Tibial nerve (tissue), 4 donors: Measurements from ENCODE around the gene ADAMTSL1. TPM values are rescaled to one million over a fixed set of nuclear protein-coding genes. Genes with fewer than 3 reads are reported as not detected.

Experiments
- DNase-seq, 2 donors: peaks; one replicate each; pipeline ENCODE4 v3.0.0-alpha.2; 2019; ENCODE audit warnings: low spot score in 2 of 2
- H3K27ac ChIP-seq, 4 donors: fragments of 200-600 bp; sonication (generic) in 3 of 4; one replicate each; pipeline ENCODE4 v1.5.1; 2017 to 2019; ENCODE audit warnings: mild to moderate bottlenecking in 1 of 4
- H3K27me3 ChIP-seq, 2 donors: fragments of 200-600 bp; sonication (generic) in 1 of 2; one replicate each; pipeline versions ENCODE4 v1.5.1 to v1.6.0; 2017 to 2019
- H3K36me3 ChIP-seq, 3 donors: fragments of 200-600 bp; sonication (generic); one replicate each; pipeline ENCODE4 v1.5.1; 2018 to 2019
- H3K4me1 ChIP-seq, 4 donors: fragments of 200-600 bp; sonication (generic) in 3 of 4; one replicate each; pipeline ENCODE4 v1.5.1; 2017 to 2019
- H3K4me3 ChIP-seq, 4 donors: fragments of 200-600 bp; sonication (generic) in 3 of 4; one replicate each; pipeline ENCODE4 v1.5.1; 2017 to 2019; ENCODE audit warnings: mild to moderate bottlenecking in 1 of 4, moderate library complexity in 1 of 4
- H3K9me3 ChIP-seq, 4 donors: fragments of 200-600 bp; sonication (generic) in 3 of 4; one replicate each; pipeline ENCODE4 v1.5.1; 2017 to 2019
- EP300 ChIP-seq, 2 donors: sonication (generic); formaldehyde crosslinking; IDR thresholded peaks; one replicate each; pipeline ENCODE4 v1.6.1; 2017; ENCODE audit warnings: antibody characterized with exemption in 2 of 2, mild to moderate bottlenecking in 1 of 2
- POLR2A ChIP-seq, 2 donors: fragments of 450-650 bp; IDR thresholded peaks; one replicate each; pipeline ENCODE4 v1.6.1; 2017; ENCODE audit warnings: antibody characterized with exemption in 2 of 2, mild to moderate bottlenecking in 2 of 2, moderate library complexity in 2 of 2
- WGBS, 2 donors: methylation state at CpG; one replicate each; pipeline ENCODE4 v1.1.5; 2018; 5-methylcytosine and 5-hydroxymethylcytosine counted together
- total RNA-seq, 4 donors: library from RNA; depleted of rRNA; stranded (reverse); fragments of >200 nt; gene quantifications; one replicate each; pipeline ENCODE4 v1.1.0, GENCODE V29; 2016
- TF ChIP-seq, protein P1 (sequence below), 5 experiments: fragments of 200-600 bp in 3 of 5; fragments of 450-650 bp in 2 of 5; sonication (generic) in 3 of 5; IDR thresholded peaks; one replicate each; pipeline ENCODE4 v1.5.1; 2016 to 2019; ENCODE audit warnings: antibody characterized with exemption in 5 of 5, mild to moderate bottlenecking in 3 of 5, moderate library complexity in 2 of 5

ADAMTSL1 gene
- total RNA-seq, 4 donors from 2014 or later = 11.9 to 27.1 (median 21.3) TPM

DNA sequence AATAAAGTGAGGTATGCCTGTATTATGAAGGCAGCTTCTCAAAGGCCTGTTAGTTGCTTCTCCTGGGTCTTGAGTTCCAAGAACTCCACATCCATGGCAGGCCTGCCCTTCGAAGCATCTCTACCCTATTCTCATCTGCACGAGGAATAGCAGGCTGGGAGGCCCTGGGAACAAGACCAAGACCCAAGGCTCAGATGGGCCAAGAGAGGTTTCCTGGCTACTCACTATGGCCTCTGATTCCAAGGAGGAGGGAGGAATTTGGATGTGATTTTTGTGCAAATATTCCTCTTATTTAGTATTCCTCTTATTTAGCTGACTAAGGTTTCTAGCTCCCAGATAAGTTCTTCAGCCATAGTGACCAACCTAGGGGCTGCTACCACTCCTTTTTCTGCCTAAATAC lies 407.8 kb downstream of the ADAMTSL1 start:
- TF ChIP-seq, protein P1, sequence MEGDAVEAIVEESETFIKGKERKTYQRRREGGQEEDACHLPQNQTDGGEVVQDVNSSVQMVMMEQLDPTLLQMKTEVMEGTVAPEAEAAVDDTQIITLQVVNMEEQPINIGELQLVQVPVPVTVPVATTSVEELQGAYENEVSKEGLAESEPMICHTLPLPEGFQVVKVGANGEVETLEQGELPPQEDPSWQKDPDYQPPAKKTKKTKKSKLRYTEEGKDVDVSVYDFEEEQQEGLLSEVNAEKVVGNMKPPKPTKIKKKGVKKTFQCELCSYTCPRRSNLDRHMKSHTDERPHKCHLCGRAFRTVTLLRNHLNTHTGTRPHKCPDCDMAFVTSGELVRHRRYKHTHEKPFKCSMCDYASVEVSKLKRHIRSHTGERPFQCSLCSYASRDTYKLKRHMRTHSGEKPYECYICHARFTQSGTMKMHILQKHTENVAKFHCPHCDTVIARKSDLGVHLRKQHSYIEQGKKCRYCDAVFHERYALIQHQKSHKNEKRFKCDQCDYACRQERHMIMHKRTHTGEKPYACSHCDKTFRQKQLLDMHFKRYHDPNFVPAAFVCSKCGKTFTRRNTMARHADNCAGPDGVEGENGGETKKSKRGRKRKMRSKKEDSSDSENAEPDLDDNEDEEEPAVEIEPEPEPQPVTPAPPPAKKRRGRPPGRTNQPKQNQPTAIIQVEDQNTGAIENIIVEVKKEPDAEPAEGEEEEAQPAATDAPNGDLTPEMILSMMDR (IDR thresholded peaks at IDR 0.05) = no peak
- TF ChIP-seq POLR2A (IDR thresholded peaks at IDR 0.05) (no peak), EP300 (IDR thresholded peaks at IDR 0.05) (no peak)
- peaks cover 0 to 6% (median 0%) of the 10 kb centered on the region in 4 donors for H3K9me3 ChIP-seq
- no peak overlapping the region for H3K4me3 ChIP-seq
- peaks cover 0 to 5% (median 0%) of the 10 kb centered on the region in 3 donors for H3K36me3 ChIP-seq
- no peak overlapping the region for H3K27ac ChIP-seq
- 36 to 82% methylated on average over 2 of the region's 2 CpGs for WGBS, 2 donors
- no peaks in the 10 kb centered on the region for H3K27me3 ChIP-seq
- no peaks in the 10 kb centered on the region for H3K4me1 ChIP-seq
- no peak for DNase-seq

DNA sequence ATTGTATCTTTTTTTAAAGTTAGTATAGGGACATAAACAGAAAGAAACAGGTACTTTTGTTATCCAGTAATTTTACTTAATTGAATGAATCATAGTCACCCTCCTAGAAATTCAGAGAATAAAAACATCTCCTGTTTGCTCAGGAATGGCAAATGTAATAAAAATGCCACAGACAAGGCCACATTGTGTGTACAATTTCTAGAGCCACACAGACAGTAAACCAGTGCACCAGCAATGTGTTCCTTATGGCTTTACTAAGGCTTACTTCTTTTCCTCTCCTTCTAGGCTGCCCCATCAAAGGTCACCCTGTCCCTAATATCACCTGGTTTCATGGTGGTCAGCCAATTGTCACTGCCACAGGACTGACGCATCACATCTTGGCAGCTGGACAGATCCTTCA lies 413.6 kb downstream of the ADAMTSL1 start:
- Histone ChIP-seq H3K36me3 (peaks cover 0 to 5% (median 0%) of the 10 kb centered on the region in 3 donors), H3K4me3 (no peak overlapping the region), H3K4me1 (peaks cover 0 to 16% (median 0%) of the 10 kb centered on the region in 4 donors), H3K9me3 (peaks cover 0 to 6% (median 0%) of the 10 kb centered on the region in 4 donors), H3K27me3 (no peaks in the 10 kb centered on the region), H3K27ac (no peak overlapping the region)
- WGBS, 2 donors = 94 to 100% methylated on average over 1 of the region's 1 CpG
- DNase-seq = no peak
- TF ChIP-seq EP300 (IDR thresholded peaks at IDR 0.05) (no peak), POLR2A (IDR thresholded peaks at IDR 0.05) (no peak)
- TF ChIP-seq, protein P1 (IDR thresholded peaks at IDR 0.05) = no peak

DNA sequence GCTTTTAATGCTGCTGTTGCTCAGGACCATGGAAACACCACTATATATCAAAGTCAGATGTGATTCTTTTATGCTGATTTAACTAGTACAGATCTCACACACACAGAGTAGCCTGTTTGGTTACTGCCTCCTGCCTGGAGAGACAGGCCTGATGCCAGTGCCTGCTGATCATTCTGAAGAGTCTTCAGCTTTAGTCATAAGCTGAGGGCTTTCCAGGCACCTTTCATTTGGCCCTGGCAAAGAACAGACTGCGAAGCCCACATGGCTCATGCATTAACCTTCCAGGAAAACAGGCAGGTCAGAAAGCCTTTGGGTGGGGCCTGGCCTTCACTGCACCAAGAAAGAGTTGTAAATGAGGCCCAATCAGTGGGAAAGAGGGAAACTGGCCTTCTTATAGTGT lies 414.3 kb downstream of the ADAMTSL1 start:
- WGBS, 2 donors = 75 to 93% methylated on average over 1 of the region's 1 CpG
- Histone ChIP-seq H3K9me3 (peaks cover 0 to 2% (median 0%) of the 10 kb centered on the region in 4 donors), H3K36me3 (peaks cover 0 to 4% (median 0%) of the 10 kb centered on the region in 3 donors), H3K27ac (no peak overlapping the region), H3K27me3 (no peaks in the 10 kb centered on the region), H3K4me1 (peaks cover 0 to 16% (median 0%) of the 10 kb centered on the region in 4 donors), H3K4me3 (no peak overlapping the region)
- no peak for DNase-seq
- TF ChIP-seq POLR2A (IDR thresholded peaks at IDR 0.05) (no peak), EP300 (IDR thresholded peaks at IDR 0.05) (no peak)
- TF ChIP-seq, protein P1 (IDR thresholded peaks at IDR 0.05) = no peak

DNA sequence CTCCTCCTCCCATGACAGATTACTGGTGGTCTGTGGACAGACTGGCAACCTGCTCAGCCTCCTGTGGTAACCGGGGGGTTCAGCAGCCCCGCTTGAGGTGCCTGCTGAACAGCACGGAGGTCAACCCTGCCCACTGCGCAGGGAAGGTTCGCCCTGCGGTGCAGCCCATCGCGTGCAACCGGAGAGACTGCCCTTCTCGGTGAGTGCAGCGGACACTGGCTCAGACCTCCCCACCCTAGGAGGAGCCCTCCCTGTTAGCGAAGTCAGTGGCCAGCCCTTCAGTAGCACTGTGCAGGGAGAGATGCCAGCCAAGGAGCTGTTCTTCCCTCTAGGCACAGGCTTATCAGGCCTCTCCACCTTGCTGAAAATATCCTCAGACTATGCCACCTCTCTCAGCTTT lies 415.6 kb downstream of the ADAMTSL1 start:
- 90 to 93% methylated on average over 11 to 12 of the region's 12 CpGs for WGBS, 2 donors
- TF ChIP-seq EP300 (IDR thresholded peaks at IDR 0.05) (no peak), POLR2A (IDR thresholded peaks at IDR 0.05) (no peak)
- Histone ChIP-seq H3K9me3 (no peaks in the 10 kb centered on the region), H3K27ac (no peak overlapping the region), H3K4me1 (peaks cover 0 to 16% (median 0%) of the 10 kb centered on the region in 4 donors), H3K36me3 (peaks cover 0 to 5% (median 0%) of the 10 kb centered on the region in 3 donors), H3K27me3 (no peaks in the 10 kb centered on the region), H3K4me3 (no peak overlapping the region)
- DNase-seq = no peak

DNA sequence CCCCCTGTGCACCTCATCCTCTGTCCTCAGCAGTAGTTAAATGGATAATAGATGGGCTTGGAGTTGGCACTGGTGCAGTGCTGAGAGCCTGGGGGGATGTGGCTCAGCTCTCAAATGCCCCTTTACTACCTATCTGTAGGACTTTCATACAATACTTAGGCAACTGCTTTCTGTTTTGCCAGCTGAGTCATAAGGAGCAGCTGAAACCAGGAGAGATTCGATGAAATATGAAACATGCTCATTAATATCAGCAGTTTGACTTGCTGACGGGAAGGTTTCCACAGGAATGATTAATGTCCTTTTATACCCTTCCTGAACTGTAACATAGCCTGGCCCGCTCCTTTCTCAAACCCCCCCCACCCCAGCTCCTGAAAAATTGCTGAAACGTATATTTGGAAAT lies 416.4 kb downstream of the ADAMTSL1 start:
- 57 to 65% methylated on average over 4 of the region's 4 CpGs for WGBS, 2 donors
- peaks cover 0 to 5% (median 0%) of the 10 kb centered on the region in 3 donors for H3K36me3 ChIP-seq
- TF ChIP-seq, protein P1 (IDR thresholded peaks at IDR 0.05) = no peak
- no peak for TF ChIP-seq EP300 (IDR thresholded peaks at IDR 0.05)
- TF ChIP-seq POLR2A (IDR thresholded peaks at IDR 0.05) = no peak

More for the DNA sequence above, 416.4 kb downstream of the ADAMTSL1 start:
- peaks cover 0 to 5% (median 0%) of the 10 kb centered on the region in 4 donors for H3K9me3 ChIP-seq
- no peaks in the 10 kb centered on the region for H3K27me3 ChIP-seq
- H3K27ac ChIP-seq = no peak overlapping the region
- DNase-seq = no peak
- H3K4me3 ChIP-seq = no peak overlapping the region
- peaks cover 0 to 16% (median 0%) of the 10 kb centered on the region in 4 donors for H3K4me1 ChIP-seq
